NCI-H748 treated with DMSO at 0.1 percent for 48 hours (cell line): Measurements from ENCODE around the gene SHLD3.
"Not testable (repeated sequence)": the region's sequence is repeated elsewhere in the genome, so short reads cannot be mapped to it uniquely, and the experiment has no call there.

ENCODE experiments used
- DNase-seq: peaks from one replicate; lab custom pipeline; 2025; lab: John Stamatoyannopoulos, UW

The SHLD3 gene

DNA sequence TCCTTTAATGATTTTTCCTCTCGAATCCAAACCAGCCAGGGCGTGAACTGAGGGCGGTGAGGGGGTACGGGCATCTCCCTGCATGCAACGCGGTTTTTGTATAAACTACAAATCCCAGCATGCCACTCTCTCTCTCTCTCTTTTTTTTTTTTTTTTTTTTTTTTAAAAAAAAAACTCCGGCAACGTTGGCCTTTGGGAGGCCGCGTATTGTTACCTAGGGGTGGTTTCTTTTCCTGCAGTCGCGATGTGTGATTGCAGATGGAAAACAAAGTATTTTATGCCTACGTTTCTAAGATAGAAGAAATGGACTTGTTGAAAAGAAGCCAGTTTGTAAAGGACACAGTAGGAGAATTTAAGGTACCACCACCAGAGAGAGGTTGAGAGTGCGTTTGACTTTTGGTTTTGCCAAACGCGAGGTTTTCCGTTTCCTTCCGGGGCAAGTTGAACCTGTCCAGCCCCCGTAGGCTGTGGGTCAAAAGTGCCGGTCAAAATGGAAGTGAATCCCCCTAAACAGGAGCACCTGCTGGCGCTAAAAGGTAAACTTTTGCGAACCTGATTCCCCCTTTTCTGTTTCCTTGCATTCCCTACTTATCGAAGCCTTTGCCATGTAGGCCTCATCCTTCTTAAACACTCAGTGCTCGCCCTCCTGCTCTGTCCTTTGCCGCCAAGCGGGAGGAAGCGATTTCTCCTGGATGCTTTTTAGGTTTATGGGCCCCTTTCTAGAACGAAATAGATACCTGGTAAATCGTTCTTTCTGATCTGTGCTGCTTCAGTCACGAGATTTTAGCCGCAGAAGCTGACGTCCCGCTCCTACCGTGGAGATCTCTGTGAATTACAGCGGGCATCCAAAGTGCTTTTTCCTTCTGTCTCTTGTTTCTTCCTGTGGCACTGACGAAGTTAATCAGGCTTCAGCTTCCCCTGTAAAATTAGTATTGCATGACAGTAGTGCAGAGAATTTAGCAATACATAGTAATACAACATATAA lies at the start of gene SHLD3, which contains the start of gene TRAPPC13:
Gene SHLD3, plus strand, starts transcription at position 457 of the 985 bp plus-strand sequence. CDS start 4,561 bp downstream, outside the sequence.
Gene TRAPPC13, plus strand, starts transcription at position 457 of the 985 bp plus-strand sequence. Its CDS starts 34 bp downstream, at position 491.
- DNase-seq: peak; percentile 94

- DNase-seq: no peak
Observed at GRCh38 chr5:65577141-65577540, 47.7 kb upstream of the SHLD3 start.

- DNase-seq: no peak
Observed at GRCh38 chr5:65588694-65589093, 36.1 kb upstream of the SHLD3 start.

GRCh38 chr5:65601761-65602160 lies 23.1 kb upstream of the SHLD3 start:
- not testable (repeated sequence) for DNase-seq

- DNase-seq: no peak
Observed at GRCh38 chr5:65611524-65611923, 13.3 kb upstream of the SHLD3 start.

DNA sequence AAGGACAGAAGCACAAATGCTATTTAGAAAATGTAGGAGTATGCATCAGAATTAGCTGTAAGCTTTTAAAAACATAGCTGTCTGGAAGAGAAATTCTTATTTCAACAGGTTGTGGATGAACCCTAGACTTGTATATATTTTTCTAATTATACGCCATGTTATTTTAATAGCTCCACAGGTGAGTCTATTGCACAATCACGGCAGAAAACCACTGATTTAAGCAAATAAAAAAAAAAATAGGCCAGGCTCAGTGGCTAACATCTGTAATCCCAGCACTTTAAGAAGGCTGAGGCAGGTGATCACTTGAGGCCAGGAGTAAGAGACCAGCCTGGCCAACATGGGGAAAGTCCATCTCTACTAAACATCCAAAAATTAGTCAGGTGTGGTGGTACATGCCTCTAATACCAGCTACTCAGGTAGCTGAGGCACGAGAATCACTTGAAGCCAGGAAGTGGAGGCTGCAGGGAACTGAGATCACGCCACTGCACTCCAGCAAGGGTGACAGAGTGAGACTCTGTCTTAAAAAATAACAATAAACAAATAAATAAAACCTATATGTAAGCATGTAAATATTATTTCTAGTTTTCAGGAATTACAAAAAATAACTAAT lies 12.4 kb upstream of the SHLD3 start:
- no peak for DNase-seq

GRCh38 chr5:65620021-65620420 lies 4.8 kb upstream of the SHLD3 start:
- no peak for DNase-seq

DNA sequence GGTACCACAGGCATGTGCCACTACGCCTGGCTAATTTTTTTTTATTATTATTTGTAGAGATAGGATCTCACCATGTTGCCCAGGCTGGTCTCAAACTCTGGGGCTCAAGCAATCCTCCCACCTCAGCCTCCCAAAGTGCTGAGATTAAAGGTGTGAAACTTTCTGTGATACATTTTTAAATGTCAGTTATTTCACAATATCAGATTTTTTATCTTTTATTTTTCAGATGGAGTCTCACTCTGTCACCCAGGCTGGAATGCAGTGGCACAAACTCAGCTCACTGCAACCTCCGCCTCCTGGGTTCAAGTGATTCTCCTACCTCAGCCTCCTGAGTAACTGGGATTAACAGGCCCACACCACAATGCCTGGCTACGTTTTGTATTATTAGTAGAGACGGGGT lies 2.9 kb upstream of the SHLD3 start:
- not testable (repeated sequence) for DNase-seq

DNA sequence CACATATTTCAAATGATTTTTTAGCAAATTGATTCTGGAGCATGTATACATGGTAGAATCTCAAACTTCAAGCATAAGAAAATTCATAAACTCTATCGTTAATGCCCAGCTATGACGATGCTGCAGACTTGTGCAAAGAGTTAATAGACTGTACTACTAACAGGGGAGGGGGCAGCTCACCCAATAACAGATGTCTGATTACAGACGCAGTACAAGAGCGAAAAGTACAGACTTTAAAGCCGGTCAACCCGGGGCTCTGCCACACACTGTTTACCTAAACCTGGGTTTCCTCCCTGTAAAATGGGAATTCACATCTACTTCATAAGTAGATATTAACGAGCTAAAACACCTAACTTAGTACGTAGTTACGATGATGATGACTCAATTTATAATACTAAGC lies 1.3 kb upstream of the SHLD3 start:
- DNase-seq: no peak

GRCh38 chr5:65624025-65624570 lies 729 bp upstream of the SHLD3 start, which contains the start of gene TRIM23:
Gene TRIM23, minus strand, starts transcription at chr5:65624333. Its CDS starts 59 bp downstream, at chr5:65624274.
- peak; percentile 94 for DNase-seq

DNA sequence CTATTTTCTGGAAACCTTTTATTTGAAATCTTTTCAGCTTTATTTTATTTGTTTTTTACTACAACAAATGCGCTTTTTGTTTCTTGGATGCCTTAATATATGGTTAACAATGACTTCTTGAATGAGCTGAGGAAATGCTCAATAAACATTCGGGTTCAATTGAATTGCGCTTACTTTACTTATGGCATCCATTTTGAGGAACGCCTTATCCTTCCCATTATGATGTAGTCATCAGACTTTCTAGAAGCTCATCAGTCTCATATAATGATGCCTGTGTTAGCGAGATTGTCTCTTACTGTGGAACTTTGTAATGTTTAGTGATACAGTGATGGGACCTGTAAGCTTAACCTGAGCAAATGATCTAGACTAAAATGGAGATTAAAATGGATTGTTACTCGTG lies 916 bp downstream of the SHLD3 start:
- DNase-seq: no peak

GRCh38 chr5:65630981-65631380 lies 6.2 kb downstream of the SHLD3 start:
- DNase-seq: no peak

- DNase-seq: no peak
Observed at GRCh38 chr5:65640240-65640639, 15.4 kb downstream of the SHLD3 start.

GRCh38 chr5:65646938-65647337 lies 22.1 kb downstream of the SHLD3 start:
- no peak for DNase-seq

DNA sequence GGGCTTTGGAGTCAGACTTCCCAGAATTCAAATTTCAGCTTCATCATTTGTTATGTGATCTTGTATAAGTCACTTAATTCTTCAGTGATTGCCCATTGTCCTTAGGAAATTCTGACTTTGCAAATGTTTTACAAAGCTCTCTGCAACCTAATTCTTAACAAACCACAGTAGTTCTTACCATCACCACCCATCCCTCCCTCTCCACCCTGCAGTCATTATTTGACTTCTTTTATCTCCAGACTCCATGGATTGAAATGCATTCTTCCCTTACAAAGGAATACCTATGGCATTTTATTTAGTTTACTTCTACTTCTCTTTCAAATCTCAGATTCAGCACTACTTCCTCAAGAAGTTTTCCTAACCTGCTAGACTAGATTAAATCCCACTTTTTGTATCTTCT lies 23.1 kb downstream of the SHLD3 start:
- no peak for DNase-seq

DNA sequence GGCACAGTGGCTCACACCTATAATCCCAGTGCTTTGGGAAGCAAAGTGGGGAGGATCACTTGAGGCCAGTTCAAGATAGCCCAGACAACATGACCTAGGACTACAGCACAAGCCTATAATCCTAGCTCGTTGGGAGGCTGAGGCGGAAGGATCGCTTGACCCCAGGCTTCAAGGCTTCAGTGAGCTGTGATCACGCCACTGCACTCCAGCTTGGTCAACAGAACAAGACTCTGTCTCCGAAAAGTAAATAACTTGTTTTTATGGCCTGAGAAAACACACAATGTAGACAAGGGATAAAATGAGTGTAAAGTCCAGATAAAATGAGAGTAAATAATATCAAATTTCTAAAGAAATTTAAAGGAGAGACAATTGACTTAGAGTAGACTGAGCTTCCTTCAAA lies 26.3 kb downstream of the SHLD3 start:
- no peak for DNase-seq

DNA sequence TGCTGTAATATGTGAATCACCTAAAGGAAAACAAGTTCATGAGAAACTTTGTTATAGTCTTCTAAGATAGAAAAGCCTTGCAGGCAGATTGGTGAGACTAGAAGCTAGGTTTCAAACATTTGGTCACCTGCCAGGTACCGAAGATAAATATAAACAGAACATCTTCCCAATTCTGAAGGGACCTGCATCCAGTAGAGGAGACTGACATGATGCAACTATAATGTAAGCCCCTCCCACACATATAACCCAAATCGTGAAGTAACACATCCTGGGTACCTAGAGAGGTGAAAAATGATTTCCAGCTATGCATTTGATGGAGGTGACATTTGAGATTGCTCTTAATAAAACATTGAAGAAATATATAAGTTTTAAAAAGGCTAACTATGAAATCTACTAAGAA lies 29.9 kb downstream of the SHLD3 start:
- DNase-seq: no peak

- no peak for DNase-seq
Observed at GRCh38 chr5:65663804-65664521, 39.1 kb downstream of the SHLD3 start.

DNA sequence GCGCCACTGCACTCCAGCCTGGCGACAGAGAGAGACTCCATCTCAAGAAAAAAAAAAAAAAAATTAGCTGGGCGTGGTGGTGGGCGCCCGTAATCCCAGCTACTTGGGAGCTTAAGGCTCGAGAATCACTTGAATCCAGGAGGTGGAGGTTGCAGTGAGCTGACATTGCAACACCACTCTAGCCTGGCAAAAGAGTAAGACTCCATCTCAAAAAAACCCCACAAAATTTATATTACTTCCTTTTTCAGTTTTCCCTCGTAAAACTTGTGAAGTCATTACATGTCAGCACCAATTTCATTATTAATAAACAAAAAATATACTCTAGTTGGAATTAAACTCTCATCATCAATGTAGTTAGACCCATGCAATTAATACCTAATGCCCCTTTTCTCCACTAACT lies 43.9 kb downstream of the SHLD3 start:
- DNase-seq: no peak

- no peak for DNase-seq
Observed at GRCh38 chr5:65672796-65673195, 48.0 kb downstream of the SHLD3 start.

DNA sequence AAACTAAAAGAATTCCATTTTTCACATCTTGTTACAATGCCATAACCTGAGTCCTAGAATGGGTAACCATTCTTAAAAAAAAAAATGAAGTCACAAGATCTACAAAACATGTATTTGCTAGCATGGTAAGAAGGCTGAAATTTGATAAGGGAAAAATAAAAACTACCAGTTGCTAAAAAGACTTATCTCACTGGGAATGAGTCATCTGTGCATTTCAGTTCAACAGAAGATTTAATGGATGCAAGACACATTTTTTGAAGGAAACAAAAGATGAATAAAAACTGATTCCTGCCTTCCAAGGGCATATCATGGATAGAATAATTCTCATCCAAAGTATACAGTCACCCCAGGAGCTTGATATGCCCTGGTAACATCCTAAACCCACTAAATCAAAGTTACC lies 49.9 kb downstream of the SHLD3 start:
- DNase-seq: no peak

- not testable (repeated sequence) for DNase-seq
Observed at GRCh38 chr5:65676056-65676455, 51.2 kb downstream of the SHLD3 start.
